Type B pancreatic cell (in vitro differentiated cells): ENCODE results near the gene IL21R. TPM values are rescaled to one million over a fixed set of nuclear protein-coding genes. Genes with fewer than 3 reads are reported as not detected.

ENCODE experiments used
- DNase-seq: peaks from one replicate; pipeline ENCODE4 v3.0.0; 2021; ENCODE audit warnings: mixed read lengths; ENCODE audit not compliant: unreplicated experiment; ENCODE audit errors: extremely low spot score
- H3K27ac Mint-ChIP-seq: 2 replicates; pipeline ENCODE4 v1.8.0; 2021; ENCODE audit warnings: mild to moderate bottlenecking, mixed read lengths
- H3K27me3 Mint-ChIP-seq: 2 replicates; pipeline ENCODE4 v1.8.0; 2021; ENCODE audit warnings: mixed read lengths
- H3K36me3 Mint-ChIP-seq: 2 replicates; pipeline ENCODE4 v1.8.0; 2021; ENCODE audit warnings: mixed read lengths
- H3K4me1 Mint-ChIP-seq: one replicate; pipeline ENCODE4 v1.8.0; 2021; ENCODE audit warnings: mixed read lengths; ENCODE audit not compliant: unreplicated experiment
- H3K4me3 Mint-ChIP-seq: 2 replicates; pipeline ENCODE4 v1.8.0; 2021; ENCODE audit warnings: mild to moderate bottlenecking, mixed read lengths
- H3K9me3 Mint-ChIP-seq: 2 replicates; pipeline ENCODE4 v1.8.0; 2021; ENCODE audit warnings: mixed read lengths
- CTCF ChIP-seq: fragments of 200-600 bp; sonication (generic); conservative IDR thresholded peaks from 2 replicates; pipeline ENCODE4 v1.5.0; 2021; ENCODE audit warnings: antibody characterized with exemption, mild to moderate bottlenecking
- total RNA-seq: library from RNA; stranded (reverse); gene quantifications from 2 replicates; pipeline ENCODE4 v1.2.1, GENCODE V29; 2021; ENCODE audit warnings: low replicate concordance

The IL21R gene
- total RNA-seq, 1 donor from 2014 or later = 0.29 TPM

- Mint-ChIP-seq H3K27me3 (no peaks in the 10 kb centered on the region), H3K4me3 (no peak overlapping the region), H3K9me3 (no peaks in the 10 kb centered on the region), H3K4me1 (no peaks in the 10 kb centered on the region), H3K27ac (no peak overlapping the region), H3K36me3 (no peaks in the 10 kb centered on the region)
- peak; percentile 47 for DNase-seq
- no peak for TF ChIP-seq CTCF
These were observed 26.2 kb downstream of the IL21R start for GRCh38 chr16:27428026-27428785.

GRCh38 chr16:27429330-27429871 lies 27.4 kb downstream of the IL21R start:
- Mint-ChIP-seq H3K9me3 (no peaks in the 10 kb centered on the region), H3K4me1 (no peaks in the 10 kb centered on the region), H3K27me3 (no peaks in the 10 kb centered on the region), H3K4me3 (no peak overlapping the region), H3K27ac (no peak overlapping the region), H3K36me3 (no peaks in the 10 kb centered on the region)
- TF ChIP-seq CTCF = no peak
- DNase-seq = peak; percentile 22

GRCh38 chr16:27429981-27430441 lies 28.0 kb downstream of the IL21R start:
- DNase-seq = peak; percentile 65
- no peaks in the 10 kb centered on the region for H3K27me3 Mint-ChIP-seq
- no peaks in the 10 kb centered on the region for H3K4me1 Mint-ChIP-seq
- no peaks in the 10 kb centered on the region for H3K36me3 Mint-ChIP-seq
- no peaks in the 10 kb centered on the region for H3K9me3 Mint-ChIP-seq
- H3K4me3 Mint-ChIP-seq = no peak overlapping the region
- no peak overlapping the region for H3K27ac Mint-ChIP-seq
- TF ChIP-seq CTCF = no peak

- Mint-ChIP-seq H3K27me3 (no peaks in the 10 kb centered on the region), H3K4me1 (no peaks in the 10 kb centered on the region), H3K9me3 (no peaks in the 10 kb centered on the region), H3K36me3 (no peaks in the 10 kb centered on the region), H3K27ac (no peak overlapping the region), H3K4me3 (no peak overlapping the region)
- no peak for TF ChIP-seq CTCF
- DNase-seq = no peak
These were observed 28.5 kb downstream of the IL21R start for GRCh38 chr16:27430512-27430911.

GRCh38 chr16:27430923-27431484 lies 29.0 kb downstream of the IL21R start:
- Mint-ChIP-seq H3K36me3 (no peaks in the 10 kb centered on the region), H3K4me1 (no peaks in the 10 kb centered on the region), H3K4me3 (no peak overlapping the region), H3K27me3 (no peaks in the 10 kb centered on the region), H3K27ac (no peak overlapping the region), H3K9me3 (no peaks in the 10 kb centered on the region)
- no peak for TF ChIP-seq CTCF
- DNase-seq = peak; percentile 51
